ENCODE data around the gene IL17D.

The IL17D gene

GRCh38 chr13:20717581-20718542, 14.4 kb downstream of the IL17D start:
- DNase-seq (ENCODE audit: low read depth), result no peak
- no peak overlapping the region for H3K4me3 ChIP-seq (ENCODE audit: low read length)
- TF ChIP-seq CTCF (conservative IDR thresholded peaks at IDR 0.05; ENCODE audit: low read depth, low read length), result no peak

DNA sequence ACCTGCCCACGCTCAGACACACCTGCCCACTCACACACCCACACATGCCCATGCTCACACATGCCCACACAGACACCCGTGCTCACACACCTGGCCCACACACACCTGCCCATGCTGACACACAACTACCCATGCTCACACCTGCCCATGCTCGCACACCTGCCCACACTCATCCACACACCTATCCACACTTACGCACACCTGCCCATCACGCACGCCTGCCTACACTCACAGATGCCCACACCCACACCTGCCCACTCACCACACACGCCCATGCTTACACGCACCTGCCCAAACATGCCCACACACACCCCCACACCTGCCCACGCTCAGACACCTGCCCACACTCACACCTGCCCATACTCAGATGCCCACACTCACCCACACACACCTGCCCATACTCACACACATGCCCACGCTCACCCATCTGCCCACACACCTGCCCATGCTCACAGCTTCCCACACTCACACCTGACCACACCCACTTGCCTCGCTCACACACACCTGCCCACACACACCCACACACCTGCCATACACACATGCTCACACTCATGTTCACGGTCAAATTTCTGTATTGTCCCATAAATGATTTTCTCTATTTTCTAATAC, 15.6 kb downstream of the IL17D start:
- no peak overlapping the region for H3K4me3 ChIP-seq (ENCODE audit: low read length)
- TF ChIP-seq CTCF (conservative IDR thresholded peaks at IDR 0.05; ENCODE audit: low read depth, low read length), result no peak
- no peak for DNase-seq (ENCODE audit: low read depth)

DNA sequence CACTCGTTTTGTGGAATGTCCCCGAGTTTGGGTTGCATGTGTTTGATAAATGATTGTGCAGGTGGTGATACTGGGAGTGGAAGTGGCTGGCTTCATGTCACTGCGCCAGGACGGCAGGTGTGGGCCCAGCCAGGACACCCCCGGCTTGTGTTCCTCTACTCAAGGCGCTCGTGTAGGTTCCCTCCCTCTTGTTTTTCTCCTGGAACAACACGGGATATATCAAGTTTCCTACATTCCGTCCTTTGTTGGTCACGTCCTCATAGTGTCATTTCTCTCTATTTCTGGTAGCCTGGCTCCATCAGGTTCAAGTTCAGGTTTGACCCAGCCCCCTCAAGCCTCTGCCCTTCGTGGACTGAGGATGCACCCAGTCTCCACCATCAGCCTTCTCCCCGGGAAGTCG, 16.3 kb downstream of the IL17D start:
- no peak overlapping the region for H3K4me3 ChIP-seq (ENCODE audit: low read length)
- no peak for DNase-seq (ENCODE audit: low read depth)
- TF ChIP-seq CTCF (conservative IDR thresholded peaks at IDR 0.05; ENCODE audit: low read depth, low read length), result no peak

GRCh38 chr13:20720499-20720898, 17.0 kb downstream of the IL17D start:
- DNase-seq (ENCODE audit: low read depth), result no peak
- TF ChIP-seq CTCF (conservative IDR thresholded peaks at IDR 0.05; ENCODE audit: low read depth, low read length), result no peak
- no peak overlapping the region for H3K4me3 ChIP-seq (ENCODE audit: low read length)

DNA sequence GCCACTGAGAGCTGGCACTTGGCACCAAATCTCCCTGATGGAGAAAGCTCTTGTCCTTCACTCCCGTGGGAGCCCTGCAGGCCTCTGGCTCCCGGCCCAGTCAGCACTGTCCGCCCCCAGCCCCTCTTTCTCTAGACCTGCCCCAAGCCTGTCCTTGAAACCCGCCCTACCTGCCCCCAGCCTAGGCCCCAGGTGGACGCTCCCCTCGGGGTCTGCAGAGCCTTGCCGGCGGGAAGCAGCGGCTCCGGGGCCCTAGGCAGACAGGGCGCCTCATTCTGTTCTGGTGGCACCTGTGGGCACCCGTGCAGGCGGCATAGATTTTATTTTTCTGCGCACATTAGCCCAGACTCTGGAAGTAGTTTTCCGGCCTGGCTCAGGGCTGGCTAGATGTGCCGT, 17.6 kb downstream of the IL17D start:
- no peak overlapping the region for H3K4me3 ChIP-seq (ENCODE audit: low read length)
- DNase-seq (ENCODE audit: low read depth), result no peak
- TF ChIP-seq CTCF (conservative IDR thresholded peaks at IDR 0.05; ENCODE audit: low read depth, low read length), result no peak

DNA sequence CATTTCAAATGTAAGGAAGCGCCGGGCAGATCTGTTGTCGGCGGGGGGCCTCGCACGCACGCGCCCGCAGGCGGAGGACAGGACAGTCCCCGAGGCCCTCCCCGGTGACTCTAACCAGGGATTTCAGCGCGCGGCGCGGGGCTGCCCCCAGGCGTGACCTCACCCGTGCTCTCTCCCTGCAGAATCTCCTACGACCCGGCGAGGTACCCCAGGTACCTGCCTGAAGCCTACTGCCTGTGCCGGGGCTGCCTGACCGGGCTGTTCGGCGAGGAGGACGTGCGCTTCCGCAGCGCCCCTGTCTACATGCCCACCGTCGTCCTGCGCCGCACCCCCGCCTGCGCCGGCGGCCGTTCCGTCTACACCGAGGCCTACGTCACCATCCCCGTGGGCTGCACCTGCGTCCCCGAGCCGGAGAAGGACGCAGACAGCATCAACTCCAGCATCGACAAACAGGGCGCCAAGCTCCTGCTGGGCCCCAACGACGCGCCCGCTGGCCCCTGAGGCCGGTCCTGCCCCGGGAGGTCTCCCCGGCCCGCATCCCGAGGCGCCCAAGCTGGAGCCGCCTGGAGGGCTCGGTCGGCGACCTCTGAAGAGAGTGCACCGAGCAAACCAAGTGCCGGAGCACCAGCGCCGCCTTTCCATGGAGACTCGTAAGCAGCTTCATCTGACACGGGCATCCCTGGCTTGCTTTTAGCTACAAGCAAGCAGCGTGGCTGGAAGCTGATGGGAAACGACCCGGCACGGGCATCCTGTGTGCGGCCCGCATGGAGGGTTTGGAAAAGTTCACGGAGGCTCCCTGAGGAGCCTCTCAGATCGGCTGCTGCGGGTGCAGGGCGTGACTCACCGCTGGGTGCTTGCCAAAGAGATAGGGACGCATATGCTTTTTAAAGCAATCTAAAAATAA, 18.2 kb downstream of the IL17D start:
- peak; percentile 13 for TF ChIP-seq CTCF (conservative IDR thresholded peaks at IDR 0.05; ENCODE audit: low read depth, low read length)
- H3K4me3 ChIP-seq (ENCODE audit: low read length), result peak overlapping the region; percentile 35
- DNase-seq (ENCODE audit: low read depth), result peak; percentile 30
